Measurements from ENCODE around the gene TRABD2B.

Gene TRABD2B

DNA sequence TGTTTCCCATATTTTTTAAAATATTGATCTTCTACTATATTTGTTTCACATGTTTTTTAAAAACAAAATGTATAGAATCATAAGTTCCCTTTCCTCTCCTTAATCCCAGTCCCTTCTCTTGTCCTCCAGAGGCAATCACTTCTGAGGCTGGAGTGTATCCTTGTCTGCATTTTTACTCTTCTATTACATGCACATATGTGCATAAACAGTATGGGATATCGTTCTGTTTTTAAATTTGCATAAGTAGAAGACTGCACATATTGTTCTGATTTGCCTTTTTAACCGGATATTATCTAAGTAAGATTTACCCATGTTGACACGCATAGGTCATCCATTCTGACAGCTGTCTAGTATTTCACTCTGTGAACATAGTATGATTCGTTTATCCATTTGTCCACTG, 142.0 kb downstream of the TRABD2B start:
- Histone ChIP-seq H3K4me3 (ENCODE audit: low read depth in 1 of 2, low read length in 2 of 2) (no peak overlapping the region), H3K4me2 (ENCODE audit: insufficient read depth, low read length) (no peak overlapping the region), H3K9ac (ENCODE audit: low read depth, low read length) (no peak overlapping the region)

GRCh38 chr1:47854552-47855144, 142.5 kb downstream of the TRABD2B start:
- Histone ChIP-seq H3K27ac (ENCODE audit: low read length) (no peak overlapping the region), H3K4me2 (ENCODE audit: insufficient read depth, low read length) (no peak overlapping the region), H3K4me1 (ENCODE audit: insufficient read depth, low read length) (peaks cover 9% of the 10 kb centered on the region), H3K36me3 (ENCODE audit: insufficient read depth, low read length) (no peaks in the 10 kb centered on the region), H3K27me3 (ENCODE audit: insufficient read depth, low read length, poor library complexity) (peaks cover 6% of the 10 kb centered on the region), H3K4me3 (ENCODE audit: low read depth in 1 of 2, low read length in 2 of 2) (no peak overlapping the region), H2AFZ (ENCODE audit: low read depth, low read length) (no peak overlapping the region), H3K79me2 (ENCODE audit: insufficient read depth, low read length) (no peaks in the 10 kb centered on the region), H3K9ac (ENCODE audit: low read depth, low read length) (no peak overlapping the region), H3K9me3 (ENCODE audit: insufficient read depth, low read length, severe bottlenecking) (no peaks in the 10 kb centered on the region), H4K20me1 (ENCODE audit: insufficient read depth, low read length) (no peaks in the 10 kb centered on the region)
- DNase-seq (no peak), ATAC-seq (ENCODE audit: insufficient read depth, low read depth) (no peak)
- TF ChIP-seq CTCF (IDR thresholded peaks at IDR 0.05; ENCODE audit: borderline replicate concordance, extremely low read depth, low read length, poor library complexity, severe bottlenecking) (no peak), EZH2 (IDR thresholded peaks at IDR 0.05; ENCODE audit: borderline replicate concordance, low read depth, low read length, severe bottlenecking) (no peak)

More for the DNA sequence above, 142.0 kb downstream of the TRABD2B start:
- Histone ChIP-seq H3K27me3 (ENCODE audit: insufficient read depth, low read length, poor library complexity) (peaks cover 6% of the 10 kb centered on the region), H2AFZ (ENCODE audit: low read depth, low read length) (no peak overlapping the region), H3K9me3 (ENCODE audit: insufficient read depth, low read length, severe bottlenecking) (no peaks in the 10 kb centered on the region), H3K36me3 (ENCODE audit: insufficient read depth, low read length) (no peaks in the 10 kb centered on the region), H4K20me1 (ENCODE audit: insufficient read depth, low read length) (no peaks in the 10 kb centered on the region), H3K27ac (ENCODE audit: low read length) (no peak overlapping the region), H3K4me1 (ENCODE audit: insufficient read depth, low read length) (peaks cover 9% of the 10 kb centered on the region), H3K79me2 (ENCODE audit: insufficient read depth, low read length) (no peaks in the 10 kb centered on the region)
- TF ChIP-seq CTCF (IDR thresholded peaks at IDR 0.05; ENCODE audit: borderline replicate concordance, extremely low read depth, low read length, poor library complexity, severe bottlenecking): no peak
- no peak for TF ChIP-seq EZH2 (IDR thresholded peaks at IDR 0.05; ENCODE audit: borderline replicate concordance, low read depth, low read length, severe bottlenecking)
- DNase-seq (no peak), ATAC-seq (ENCODE audit: insufficient read depth, low read depth) (no peak)

GRCh38 chr1:47853852-47854251, 143.3 kb downstream of the TRABD2B start:
- no peaks in the 10 kb centered on the region for H3K36me3 ChIP-seq (ENCODE audit: insufficient read depth, low read length)
- no peak overlapping the region for H3K4me3 ChIP-seq (ENCODE audit: low read depth in 1 of 2, low read length in 2 of 2)
- H3K4me1 ChIP-seq (ENCODE audit: insufficient read depth, low read length): peaks cover 3% of the 10 kb centered on the region
- no peak for ATAC-seq (ENCODE audit: insufficient read depth, low read depth)
- H3K27me3 ChIP-seq (ENCODE audit: insufficient read depth, low read length, poor library complexity): peaks cover 6% of the 10 kb centered on the region
- H2AFZ ChIP-seq (ENCODE audit: low read depth, low read length): no peak overlapping the region
- H3K27ac ChIP-seq (ENCODE audit: low read length): no peak overlapping the region
- H3K4me2 ChIP-seq (ENCODE audit: insufficient read depth, low read length): no peak overlapping the region
- no peaks in the 10 kb centered on the region for H3K79me2 ChIP-seq (ENCODE audit: insufficient read depth, low read length)
- H3K9ac ChIP-seq (ENCODE audit: low read depth, low read length): no peak overlapping the region
- no peak for DNase-seq
- H3K9me3 ChIP-seq (ENCODE audit: insufficient read depth, low read length, severe bottlenecking): no peaks in the 10 kb centered on the region
- TF ChIP-seq CTCF (IDR thresholded peaks at IDR 0.05; ENCODE audit: borderline replicate concordance, extremely low read depth, low read length, poor library complexity, severe bottlenecking) (no peak), EZH2 (IDR thresholded peaks at IDR 0.05; ENCODE audit: borderline replicate concordance, low read depth, low read length, severe bottlenecking) (no peak)
- H4K20me1 ChIP-seq (ENCODE audit: insufficient read depth, low read length): no peaks in the 10 kb centered on the region

Measured in DND-41 (cell line).